ENCODE data around the gene PANK1. TPM values are rescaled to one million over a fixed set of nuclear protein-coding genes. Genes with fewer than 3 reads are reported as not detected.

PANK1 gene
- total RNA-seq, 1 experiment from 2014 or later: 8.1 TPM

GRCh38 chr10:89543841-89544240 is 101.2 kb downstream of the PANK1 start:
- no peaks in the 10 kb centered on the region for H3K27me3 ChIP-seq (ENCODE audit: insufficient read depth, low read depth)
- no peaks in the 10 kb centered on the region for H3K36me3 ChIP-seq (ENCODE audit: low read depth)
- H4K20me1 ChIP-seq (ENCODE audit: insufficient read depth): no peaks in the 10 kb centered on the region
- no TSS peak for BruUV-seq (replicated peaks)
- no peak overlapping the region for H3K4me2 ChIP-seq
- H3K4me3 ChIP-seq: no peak overlapping the region
- no peak for DNase-seq
- H3K9me3 ChIP-seq (ENCODE audit: insufficient read depth, low read depth): no peaks in the 10 kb centered on the region
- no peak for TF ChIP-seq CTCF (conservative IDR thresholded peaks at IDR 0.05)
- TF ChIP-seq EZH2 (IDR thresholded peaks at IDR 0.05; ENCODE audit: low read depth): no peak
- POLR2A ChIA-PET (ENCODE audit: unreplicated experiment): no interaction called here
- peaks cover 1% of the 10 kb centered on the region; the same call in 1 of the 2 replicates for H3K4me1 ChIP-seq (replicated peaks; ENCODE audit: insufficient read depth)
- H2AFZ ChIP-seq: no peak overlapping the region
- no peaks in the 10 kb centered on the region for H3F3A ChIP-seq (ENCODE audit: insufficient read depth, low read depth)
- H3K9me2 ChIP-seq (ENCODE audit: insufficient read depth): no peaks in the 10 kb centered on the region
- CTCF ChIA-PET: no interaction called here
- no peaks in the 10 kb centered on the region for H3K79me2 ChIP-seq (ENCODE audit: low read depth)
- intact Hi-C loops (cut with micrococcal nuclease; ENCODE audit: unreplicated experiment): no loop called here
- H3K27ac ChIP-seq: no peak overlapping the region

- H3K4me3 ChIP-seq: no peak overlapping the region
- no peak for TF ChIP-seq CTCF (conservative IDR thresholded peaks at IDR 0.05)
- no peak for TF ChIP-seq EZH2 (IDR thresholded peaks at IDR 0.05; ENCODE audit: low read depth)
- no peak overlapping the region for H3K27ac ChIP-seq
- no peaks in the 10 kb centered on the region for H3K36me3 ChIP-seq (ENCODE audit: low read depth)
- H3K9me3 ChIP-seq (ENCODE audit: insufficient read depth, low read depth): no peaks in the 10 kb centered on the region
- no peaks in the 10 kb centered on the region for H3K4me1 ChIP-seq (replicated peaks; ENCODE audit: insufficient read depth)
- H4K20me1 ChIP-seq (ENCODE audit: insufficient read depth): no peaks in the 10 kb centered on the region
- H2AFZ ChIP-seq: no peak overlapping the region
- H3K79me2 ChIP-seq (ENCODE audit: low read depth): no peaks in the 10 kb centered on the region
- POLR2A ChIA-PET (ENCODE audit: unreplicated experiment): no interaction called here
- no peak overlapping the region for H3K4me2 ChIP-seq
- BruUV-seq (replicated peaks): no TSS peak
- no peaks in the 10 kb centered on the region for H3F3A ChIP-seq (ENCODE audit: insufficient read depth, low read depth)
- no peak for DNase-seq
- intact Hi-C loops (cut with micrococcal nuclease; ENCODE audit: unreplicated experiment): no loop called here
- H3K9me2 ChIP-seq (ENCODE audit: insufficient read depth): no peaks in the 10 kb centered on the region
- H3K27me3 ChIP-seq (ENCODE audit: insufficient read depth, low read depth): no peaks in the 10 kb centered on the region
- CTCF ChIA-PET: no interaction called here
Observed at GRCh38 chr10:89540420-89540949, 104.6 kb downstream of the PANK1 start.

DNA sequence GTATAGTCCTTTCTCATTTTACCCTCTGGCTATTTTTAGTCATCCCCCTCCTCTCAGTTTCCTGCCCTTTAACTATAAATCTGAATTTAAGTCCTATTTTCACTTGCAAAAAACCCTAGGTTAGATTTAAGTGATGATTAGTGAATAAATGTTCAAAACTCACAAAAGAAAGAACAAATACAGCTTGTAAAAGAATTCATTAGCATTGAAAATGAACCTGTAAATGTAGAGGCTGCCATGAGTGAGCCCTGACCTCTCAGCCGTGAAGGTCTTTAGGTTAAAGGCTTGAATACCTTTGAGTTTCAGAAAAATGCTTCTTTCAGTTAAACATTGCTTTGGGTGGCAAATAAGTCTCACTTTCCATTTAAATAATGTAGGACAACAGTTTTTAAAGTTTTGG is 107.7 kb downstream of the PANK1 start:
- Histone ChIP-seq H3K9me2 (ENCODE audit: insufficient read depth) (no peaks in the 10 kb centered on the region), H3K27me3 (ENCODE audit: insufficient read depth, low read depth) (no peaks in the 10 kb centered on the region), H3K79me2 (ENCODE audit: low read depth) (no peaks in the 10 kb centered on the region), H3K27ac (no peak overlapping the region), H3K4me3 (no peak overlapping the region), H3K36me3 (ENCODE audit: low read depth) (no peaks in the 10 kb centered on the region), H3K4me1 (replicated peaks; ENCODE audit: insufficient read depth) (no peaks in the 10 kb centered on the region), H4K20me1 (ENCODE audit: insufficient read depth) (no peaks in the 10 kb centered on the region), H2AFZ (no peak overlapping the region), H3K9me3 (ENCODE audit: insufficient read depth, low read depth) (no peaks in the 10 kb centered on the region), H3F3A (ENCODE audit: insufficient read depth, low read depth) (no peaks in the 10 kb centered on the region), H3K4me2 (no peak overlapping the region)
- CTCF ChIA-PET: no interaction called here
- DNase-seq: no peak
- TF ChIP-seq CTCF (conservative IDR thresholded peaks at IDR 0.05): no peak
- no peak for TF ChIP-seq EZH2 (IDR thresholded peaks at IDR 0.05; ENCODE audit: low read depth)
- intact Hi-C loops (cut with micrococcal nuclease; ENCODE audit: unreplicated experiment): no loop called here
- no TSS peak for BruUV-seq (replicated peaks)
- POLR2A ChIA-PET (ENCODE audit: unreplicated experiment): no interaction called here

Measured in PC-9 (cell line).